B cell (primary cell): ENCODE data around the gene FCRL2. TPM values are rescaled to one million over a fixed set of nuclear protein-coding genes. Genes with fewer than 3 reads are reported as not detected.

Source experiments
- ATAC-seq: fragments of 200-7000 bp; cut with Tn5 transposase; one replicate; pipeline ENCODE4 v1.10.0; 2021; ENCODE audit warnings: low read depth, mild to moderate bottlenecking, moderate number of reproducible peaks, moderate library complexity
- CTCF ChIA-PET: fragments of 350-600 bp; sonication (Branson Sonifier 250); formaldehyde crosslinking; loops from one replicate; lab custom pipeline; 2021; ENCODE audit warnings: antibody characterized with exemption, inconsistent platforms; lab: Charles Lee
- POLR2A ChIA-PET: fragments of 350-600 bp; sonication (Branson Sonifier 250); formaldehyde crosslinking; loops from one replicate; lab custom pipeline; 2021; ENCODE audit warnings: antibody characterized with exemption; lab: Charles Lee
- DNase-seq: peaks from one replicate; pipeline ENCODE4 v3.0.0; 2013
- H2AFZ ChIP-seq: 2 replicates; pipeline ENCODE4 v1.6.1; 2012; ENCODE audit warnings: mild to moderate bottlenecking, low read depth, low read length; ENCODE audit not compliant: insufficient read depth, poor library complexity, severe bottlenecking
- H3K27ac ChIP-seq, 2 donors: 1 replicate in 1 of 2; 2 replicates in 1 of 2; pipeline ENCODE4 v1.5.1; 2012 to 2013; ENCODE audit warnings: low read length in 2 of 2, mild to moderate bottlenecking in 2 of 2, moderate library complexity in 1 of 2
- H3K27me3 ChIP-seq, 4 experiments: fragments of 200-600 bp in 1 of 4; sonication (generic) in 1 of 4; replicated peaks in 1 of 4; 1 replicate in 2 of 4; 2 replicates in 2 of 4; pipeline versions ENCODE4 v1.6.1 to v1.7.0; 2013 to 2016; ENCODE audit warnings: low read length in 3 of 4, mild to moderate bottlenecking in 2 of 4, mixed read lengths in 1 of 4, moderate library complexity in 1 of 4; ENCODE audit not compliant: insufficient read depth in 4 of 4, control insufficient read depth in 3 of 4; ENCODE audit errors: control extremely low read depth in 1 of 4
- H3K36me3 ChIP-seq, 2 experiments: replicated peaks in 1 of 2; 1 replicate in 1 of 2; 2 replicates in 1 of 2; pipeline versions ENCODE4 v1.6.1 to v1.7.1; 2013; ENCODE audit warnings: low read length in 1 of 2; ENCODE audit not compliant: insufficient read depth in 2 of 2, control insufficient read depth in 1 of 2; ENCODE audit errors: control extremely low read depth in 1 of 2, extremely low read depth in 1 of 2
- H3K4me1 ChIP-seq, 2 donors: fragments of 200-600 bp in 1 of 2; sonication (generic) in 1 of 2; 1 replicate in 1 of 2; 2 replicates in 1 of 2; pipeline versions ENCODE4 v1.5.1 to v1.6.1; 2013 to 2017; ENCODE audit warnings: low read length in 2 of 2; ENCODE audit not compliant: control insufficient read depth in 2 of 2, insufficient read depth in 2 of 2
- H3K4me2 ChIP-seq: replicated peaks from 2 replicates; pipeline ENCODE3; 2012; ENCODE audit warnings: mild to moderate bottlenecking, low read depth, low read length; ENCODE audit not compliant: poor library complexity, severe bottlenecking
- H3K4me3 ChIP-seq, 5 experiments: fragments of 200-600 bp in 1 of 5; sonication (generic) in 1 of 5; 1 replicate in 3 of 5; 2 replicates in 2 of 5; pipeline versions ENCODE4 v1.5.1 to v1.7.0; 2011 to 2016; ENCODE audit warnings: low read length in 4 of 5, mild to moderate bottlenecking in 4 of 5, low read depth in 2 of 5, control low read depth in 1 of 5, moderate library complexity in 1 of 5; ENCODE audit not compliant: insufficient read depth in 1 of 5; ENCODE audit errors: control extremely low read depth in 1 of 5, extremely low read depth in 1 of 5
- H3K79me2 ChIP-seq: fragments of 200-600 bp; sonication (generic); one replicate; pipeline ENCODE4 v1.6.0; 2016; ENCODE audit warnings: low read length; ENCODE audit not compliant: control insufficient read depth, insufficient read depth
- H3K9ac ChIP-seq: fragments of 200-600 bp; sonication (generic); 2 replicates; pipeline ENCODE4 v1.6.1; 2017; ENCODE audit warnings: mild to moderate bottlenecking, low read length, moderate library complexity
- H3K9me3 ChIP-seq, 3 donors: one replicate each; pipeline versions ENCODE4 v1.6.1 to v1.7.1; 2013; ENCODE audit warnings: low read length in 2 of 3; ENCODE audit not compliant: control insufficient read depth in 2 of 3, insufficient read depth in 1 of 3; ENCODE audit errors: control extremely low read depth in 1 of 3
- H4K20me1 ChIP-seq: 2 replicates; pipeline ENCODE4 v1.6.0; 2012; ENCODE audit warnings: mild to moderate bottlenecking, low read length; ENCODE audit not compliant: insufficient read depth, control insufficient read depth, poor library complexity, severe bottlenecking
- H3K27ac Mint-ChIP-seq: one replicate; pipeline ENCODE4 v1.8.0; 2021; ENCODE audit warnings: mixed read lengths
- H3K27me3 Mint-ChIP-seq: one replicate; pipeline ENCODE4 v1.8.0; 2021; ENCODE audit warnings: mixed read lengths
- H3K4me1 Mint-ChIP-seq: one replicate; pipeline ENCODE4 v1.8.0; 2021; ENCODE audit warnings: mixed read lengths
- H3K4me3 Mint-ChIP-seq: one replicate; pipeline ENCODE4 v1.8.0; 2021; ENCODE audit warnings: mixed read lengths
- H3K9me3 Mint-ChIP-seq: one replicate; pipeline ENCODE4 v1.8.0; 2022; ENCODE audit warnings: mixed read lengths; ENCODE audit not compliant: insufficient read depth
- EZH2 ChIP-seq: IDR thresholded peaks from 2 replicates; pipeline ENCODE4 v1.6.1; 2012; ENCODE audit warnings: borderline replicate concordance, low read depth, mild to moderate bottlenecking, moderate library complexity, low read length; ENCODE audit not compliant: insufficient read depth, poor library complexity, severe bottlenecking
- WGBS: methylation state at CpG from one replicate; pipeline ENCODE4 v1.1.5; 2013; ENCODE audit warnings: missing lambda C conversion rate; ENCODE audit not compliant: insufficient coverage; 5-methylcytosine and 5-hydroxymethylcytosine counted together
- intact Hi-C: fragments of 100-400 bp; cut with micrococcal nuclease; formaldehyde crosslinking; loops from one replicate; pipeline ENCODE4 v1.10.0; 2022
- polyA plus RNA-seq: library from polyadenylated mRNA; depleted of rRNA; stranded (reverse); fragments of >200 nt; gene quantifications from 2 replicates; pipeline ENCODE4 v1.2.3, GENCODE V29; 2012
- total RNA-seq, 2 donors: library from RNA; stranded (reverse); fragments of 120-200 nt in 1 of 2; gene quantifications; 1 replicate in 1 of 2; 2 replicates in 1 of 2; pipeline versions ENCODE4 v1.2.3 to v1.2.4, GENCODE V29; 2013 to 2022
- TF ChIP-seq, protein P1 (sequence below): fragments of 200-600 bp; IDR thresholded peaks from one replicate; pipeline ENCODE4 v1.8.0; 2022; ENCODE audit warnings: antibody characterized with exemption, mild to moderate bottlenecking

The FCRL2 gene
- total and polyA plus RNA-seq, 2 donors (not counting 1 experiment from before 2014, with no cell fraction given), result 78.3 to 184 TPM

DNA sequence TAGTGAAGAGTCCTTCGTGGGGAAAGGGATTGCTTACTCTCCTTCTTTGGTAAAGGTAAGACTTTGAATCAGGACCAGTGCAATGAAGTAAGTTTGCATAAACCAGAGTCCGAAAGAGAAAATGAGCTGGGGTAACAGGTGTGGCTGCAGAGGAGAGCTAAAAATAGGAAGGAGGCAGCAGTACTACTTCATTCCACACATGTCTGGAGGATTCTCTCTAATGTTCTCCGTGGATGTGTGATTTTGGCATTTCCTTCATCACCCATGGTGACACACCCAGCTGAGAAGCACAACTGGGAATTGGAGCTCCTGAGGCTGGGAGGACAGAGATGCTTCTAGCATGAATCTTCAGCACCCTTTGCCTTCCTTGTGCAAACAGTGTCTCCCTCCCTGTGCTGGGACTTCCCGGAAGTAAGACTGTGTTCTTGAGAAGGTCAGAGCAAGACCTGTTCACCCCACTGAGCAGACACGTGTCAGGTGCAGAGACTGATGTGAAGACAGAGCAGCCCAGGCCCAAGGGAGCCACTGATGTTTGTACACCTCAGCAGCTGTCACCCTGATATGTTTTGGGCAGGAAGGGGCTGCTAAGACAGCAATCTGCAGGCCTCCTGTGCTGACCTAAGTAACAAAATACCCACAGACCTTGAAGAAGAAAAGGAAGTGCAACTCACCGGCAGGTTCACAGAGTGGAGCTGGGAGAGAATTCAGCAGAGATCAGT lies 29.7 kb upstream of the FCRL2 start:
- Mint-ChIP-seq H3K27me3 (no peaks in the 10 kb centered on the region), H3K4me3 (peak overlapping the region; percentile 84), H3K4me1 (peaks cover 87% of the 10 kb centered on the region), H3K9me3 (no peaks in the 10 kb centered on the region), H3K27ac (peak overlapping the region; percentile 87)
- DNase-seq (peak; percentile 92), ATAC-seq (peak; percentile 92)
- H3K4me1 ChIP-seq, result peaks cover 86 to 98% of the 10 kb centered on the region in 2 donors
- H3K4me2 ChIP-seq, result peak overlapping the region; percentile 75
- H3K27me3 ChIP-seq, result no peaks in the 10 kb centered on the region
- peak overlapping the region; percentile 2 to 45 (median 28) for H3K4me3 ChIP-seq
- no peaks in the 10 kb centered on the region for H3K9me3 ChIP-seq
- H4K20me1 ChIP-seq, result peaks cover 48% of the 10 kb centered on the region
- CTCF ChIA-PET, result interaction anchor here (0.7 to 6.8 kb wide), 22 partner anchors 9 to 239 kb away, joined by 3 to 66 read pairs (median 6); partner anchors contain the start of gene FCRL1
- no peak overlapping the region for H2AFZ ChIP-seq
- H3K27ac ChIP-seq, result peak overlapping the region; percentile 71 to 83
- H3K9ac ChIP-seq, result peak overlapping the region; percentile 50
- POLR2A ChIA-PET, result interaction anchor here (0.7 to 2.4 kb wide), 15 partner anchors 8 to 240 kb away, joined by 3 to 7 read pairs (median 4); partner anchors contain the start of genes FCRL1 and FCRL3
- 0% methylated on average over 4 of the region's 6 CpGs for WGBS
- TF ChIP-seq, protein P1, sequence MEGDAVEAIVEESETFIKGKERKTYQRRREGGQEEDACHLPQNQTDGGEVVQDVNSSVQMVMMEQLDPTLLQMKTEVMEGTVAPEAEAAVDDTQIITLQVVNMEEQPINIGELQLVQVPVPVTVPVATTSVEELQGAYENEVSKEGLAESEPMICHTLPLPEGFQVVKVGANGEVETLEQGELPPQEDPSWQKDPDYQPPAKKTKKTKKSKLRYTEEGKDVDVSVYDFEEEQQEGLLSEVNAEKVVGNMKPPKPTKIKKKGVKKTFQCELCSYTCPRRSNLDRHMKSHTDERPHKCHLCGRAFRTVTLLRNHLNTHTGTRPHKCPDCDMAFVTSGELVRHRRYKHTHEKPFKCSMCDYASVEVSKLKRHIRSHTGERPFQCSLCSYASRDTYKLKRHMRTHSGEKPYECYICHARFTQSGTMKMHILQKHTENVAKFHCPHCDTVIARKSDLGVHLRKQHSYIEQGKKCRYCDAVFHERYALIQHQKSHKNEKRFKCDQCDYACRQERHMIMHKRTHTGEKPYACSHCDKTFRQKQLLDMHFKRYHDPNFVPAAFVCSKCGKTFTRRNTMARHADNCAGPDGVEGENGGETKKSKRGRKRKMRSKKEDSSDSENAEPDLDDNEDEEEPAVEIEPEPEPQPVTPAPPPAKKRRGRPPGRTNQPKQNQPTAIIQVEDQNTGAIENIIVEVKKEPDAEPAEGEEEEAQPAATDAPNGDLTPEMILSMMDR, result no peak
- TF ChIP-seq EZH2, result no peak
- H3K36me3 ChIP-seq, result peaks cover 0 to 91% of the 10 kb centered on the region in 2 experiments
- intact Hi-C loops, result loop anchor here (1.0 to 5.0 kb wide), 7 partner anchors 11 to 1261 kb away; partner anchors contain the start of genes CD5L and FCRL1
- peaks cover 96% of the 10 kb centered on the region for H3K79me2 ChIP-seq
